HG02852 (cell line): ENCODE measurements around the gene ABLIM1.
A peak's percentile ranks its signal among the peaks of the same experiment; 100 is the strongest.

ENCODE experiments used
- ATAC-seq: cut with Tn5 transposase; IDR thresholded peaks from one replicate; pipeline ENCODE4 v1.9.1; 2021; ENCODE audit warnings: mild to moderate bottlenecking, moderate library complexity; ENCODE audit not compliant: unreplicated experiment

ABLIM1 gene

GRCh38 chr10:114399576-114399975, 258.5 kb downstream of the ABLIM1 start:
- no peak for ATAC-seq

GRCh38 chr10:114398587-114399331, 259.3 kb downstream of the ABLIM1 start:
- no peak for ATAC-seq

DNA sequence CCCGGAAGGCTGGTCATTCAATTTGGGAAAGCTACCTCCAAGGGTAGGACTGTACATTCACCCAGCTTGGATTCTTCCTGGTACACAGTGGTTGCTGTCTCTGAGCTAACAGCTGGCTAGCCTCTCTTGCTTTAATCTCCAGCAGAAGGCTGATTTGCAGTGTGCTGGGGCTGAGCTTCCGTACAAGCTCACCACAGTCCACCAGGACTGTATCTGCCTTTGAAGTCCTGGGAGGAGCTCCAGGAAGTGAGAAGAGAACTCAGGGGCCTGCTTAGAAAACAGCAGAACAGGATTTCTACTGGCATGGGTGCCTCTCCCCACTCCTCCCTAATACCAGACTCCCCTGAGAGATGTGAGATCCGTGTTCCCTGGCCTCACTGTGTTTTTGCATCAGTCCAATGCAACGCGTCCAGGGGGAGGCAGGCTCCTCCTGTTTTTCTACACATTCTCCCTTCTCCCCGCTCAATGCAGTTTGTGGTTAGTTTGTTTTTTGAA, 260.4 kb downstream of the ABLIM1 start:
- ATAC-seq, result no peak

DNA sequence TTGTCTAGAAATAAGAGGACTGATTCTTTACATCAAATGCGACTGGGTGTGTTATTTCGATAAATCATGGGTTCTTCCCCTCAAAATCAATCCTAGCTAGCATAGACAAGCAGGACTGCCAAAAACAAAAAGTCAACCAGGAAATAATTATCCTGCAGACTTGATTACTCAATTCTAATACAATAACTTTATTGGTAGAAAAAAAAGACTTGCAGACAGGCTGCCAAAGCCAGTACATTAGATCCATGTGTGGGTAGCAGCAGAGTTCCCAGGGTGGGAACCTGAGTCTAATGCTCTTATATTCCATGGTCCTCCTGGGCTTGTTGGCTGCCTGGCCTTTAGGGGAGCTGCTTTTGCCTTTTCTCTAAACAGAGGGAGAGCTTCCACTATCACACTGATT, 261.6 kb downstream of the ABLIM1 start:
- ATAC-seq, result no peak

DNA sequence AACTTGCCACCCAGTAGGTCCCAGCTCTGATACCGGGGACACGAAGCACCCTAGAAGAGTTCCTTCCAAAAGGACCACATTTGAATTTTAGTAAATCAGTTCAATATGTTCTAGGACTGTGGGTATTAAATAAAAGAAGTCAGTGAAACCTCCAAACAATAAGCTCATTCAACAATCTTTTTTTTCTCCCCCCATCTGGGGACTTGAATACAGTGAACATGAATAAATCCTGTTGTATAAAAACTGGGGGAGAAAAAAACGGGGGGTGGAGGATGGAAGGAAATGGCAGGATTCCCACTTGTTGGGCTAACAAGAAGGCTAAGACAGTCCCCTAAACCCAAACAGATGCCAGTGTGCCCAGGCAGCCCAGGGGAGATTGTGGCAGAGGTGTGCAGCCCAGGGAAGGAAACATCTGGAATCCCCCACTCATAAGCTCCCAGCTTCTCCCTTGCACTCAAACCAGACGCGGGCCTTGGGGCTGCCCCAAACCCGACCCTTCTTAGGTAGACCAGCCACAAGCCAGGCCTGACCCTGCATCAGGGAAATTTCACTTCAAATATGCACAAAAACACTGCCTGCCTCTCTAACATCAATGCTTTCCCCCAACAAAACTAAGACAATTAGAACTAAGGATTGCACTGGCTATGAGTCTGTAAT, 262.6 kb downstream of the ABLIM1 start:
- ATAC-seq, result no peak

GRCh38 chr10:114394531-114394930, 263.5 kb downstream of the ABLIM1 start:
- ATAC-seq, result no peak

GRCh38 chr10:114393886-114394285, 264.2 kb downstream of the ABLIM1 start:
- ATAC-seq, result no peak

GRCh38 chr10:114393482-114393881, 264.6 kb downstream of the ABLIM1 start:
- no peak for ATAC-seq

DNA sequence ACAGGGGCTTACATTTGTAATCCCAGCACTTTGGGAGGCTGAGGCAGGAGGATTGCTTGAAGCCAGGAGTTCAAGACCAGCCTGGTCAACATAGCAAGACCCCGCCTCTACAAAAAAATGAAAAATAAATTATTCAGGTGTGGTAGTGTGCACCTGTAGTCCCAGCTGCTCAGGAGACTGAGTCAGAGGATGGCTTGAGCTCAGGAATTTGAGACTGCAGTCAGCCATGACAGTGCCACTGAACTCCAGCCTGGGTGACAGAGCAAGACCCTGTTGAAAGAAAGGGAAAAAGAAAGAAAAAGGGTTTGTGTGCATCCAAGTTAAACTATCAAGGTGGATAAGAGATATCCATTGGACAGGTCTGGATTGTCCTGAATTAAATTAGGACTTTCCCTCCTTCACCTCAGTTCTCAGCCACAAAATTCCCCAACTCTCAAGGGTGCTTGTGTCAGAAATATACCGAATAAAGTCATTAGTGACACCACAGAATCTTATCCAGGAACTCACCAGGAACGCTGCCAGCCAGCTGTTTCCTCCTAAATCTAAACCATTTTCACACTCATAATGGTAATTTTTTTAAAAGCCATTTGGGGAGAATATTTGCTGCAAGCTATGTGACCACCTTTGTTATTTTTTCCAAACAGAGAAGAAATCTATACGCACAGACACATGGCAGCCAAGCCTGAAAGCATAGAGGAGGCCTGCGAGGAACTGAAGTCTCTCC, 265.8 kb downstream of the ABLIM1 start:
- no peak for ATAC-seq

DNA sequence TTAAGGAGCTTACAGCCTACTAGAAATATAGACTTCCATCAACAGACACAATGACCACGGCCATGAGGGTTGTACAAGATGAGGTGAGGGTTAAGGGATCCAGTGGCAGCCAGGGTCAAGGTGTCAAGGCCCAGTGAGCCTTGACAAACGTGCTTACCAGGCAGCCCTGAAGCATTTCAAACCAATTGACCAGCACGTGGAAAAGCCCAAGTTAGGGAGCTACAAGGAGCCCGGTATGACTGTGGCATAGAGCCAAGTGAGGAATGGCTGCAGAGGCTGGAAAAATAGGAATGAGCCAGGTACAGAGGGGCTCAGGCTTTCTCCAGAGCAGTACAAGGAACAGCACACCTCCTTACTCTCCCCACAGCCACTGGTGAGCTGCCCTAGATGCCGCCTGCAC, 266.5 kb downstream of the ABLIM1 start:
- no peak for ATAC-seq

GRCh38 chr10:114389426-114389825, 268.6 kb downstream of the ABLIM1 start:
- no peak for ATAC-seq

DNA sequence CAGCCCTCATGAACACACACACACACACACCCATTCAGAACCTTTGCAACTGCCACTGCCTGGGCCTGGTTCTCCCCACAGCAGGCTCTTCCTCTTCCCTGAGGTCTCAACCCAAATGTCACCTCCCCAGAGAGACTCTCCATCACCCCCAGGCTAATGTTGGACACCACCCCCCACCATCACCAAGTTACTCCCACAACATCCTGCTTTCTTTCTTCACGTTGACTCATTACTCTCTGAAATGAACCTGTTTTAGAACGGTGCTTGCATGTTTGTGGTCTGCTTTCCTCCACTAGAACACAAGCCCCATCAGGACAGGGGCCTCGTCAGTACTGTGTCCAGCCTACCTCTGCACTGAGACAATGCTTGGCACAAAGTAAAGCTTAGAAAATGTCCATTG, 269.8 kb downstream of the ABLIM1 start:
- ATAC-seq, result peak; percentile 89

DNA sequence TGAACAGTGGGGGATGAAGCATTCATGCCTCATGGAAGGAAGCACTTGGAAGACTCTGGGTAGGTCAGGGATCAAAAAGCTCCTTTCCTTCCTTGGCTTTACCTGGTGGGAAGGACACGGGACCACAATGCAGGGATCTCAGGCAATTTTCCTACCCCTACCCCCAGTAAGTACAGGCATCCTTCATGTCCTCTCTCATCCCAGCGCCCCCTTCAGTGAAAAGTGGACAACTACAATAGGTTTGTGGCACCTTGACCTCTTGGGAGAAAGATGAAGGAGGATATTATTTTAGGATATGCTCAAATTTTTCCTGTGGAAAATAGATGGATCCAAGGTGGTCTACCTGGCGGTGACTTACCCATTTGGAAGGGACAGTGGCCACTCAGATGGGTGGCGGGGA, 270.3 kb downstream of the ABLIM1 start:
- no peak for ATAC-seq

DNA sequence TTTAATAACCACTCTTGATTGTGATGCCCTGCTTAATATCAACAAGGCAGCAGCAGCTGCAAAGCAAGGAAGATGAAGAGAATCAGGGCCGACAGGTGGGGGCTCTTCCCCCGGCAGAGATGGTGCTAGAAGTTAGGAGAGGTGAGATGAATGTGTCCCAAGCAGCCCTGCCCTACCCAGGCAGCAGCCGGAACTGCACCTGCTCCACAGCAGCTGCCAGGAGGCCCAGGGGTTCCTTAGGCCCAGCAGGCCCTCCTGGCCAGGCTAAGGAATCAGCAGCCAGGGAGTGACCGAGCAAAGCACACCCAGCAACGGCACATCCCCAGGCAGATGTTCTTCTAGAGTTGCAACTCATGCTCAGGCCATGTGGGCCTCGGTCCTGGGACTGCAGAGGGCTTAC, 271.6 kb downstream of the ABLIM1 start:
- no peak for ATAC-seq

DNA sequence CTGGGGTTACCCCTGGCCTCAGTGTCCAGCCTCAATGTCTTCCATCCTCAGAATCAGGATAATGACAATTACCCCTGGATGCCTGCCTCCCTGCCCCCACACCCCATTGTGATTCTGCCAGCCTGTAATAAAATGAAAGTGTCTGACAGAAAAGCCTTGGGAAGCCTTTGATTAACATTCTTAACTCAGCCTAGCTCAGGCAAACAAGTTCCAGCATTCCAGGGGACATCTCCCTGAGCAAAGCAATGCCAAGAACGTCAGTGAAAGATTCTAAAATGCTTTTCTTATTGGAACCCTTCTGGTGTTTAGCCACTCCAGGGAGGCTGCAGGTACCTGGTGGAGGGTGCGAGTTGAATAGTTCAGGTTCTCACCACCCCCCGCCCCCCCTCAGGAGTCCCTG, 272.5 kb downstream of the ABLIM1 start:
- ATAC-seq, result no peak

- ATAC-seq, result no peak
These were observed 273.5 kb downstream of the ABLIM1 start for GRCh38 chr10:114384601-114385000.

GRCh38 chr10:114384181-114384580, 273.9 kb downstream of the ABLIM1 start:
- ATAC-seq, result no peak
